ENCODE measurements around the gene EEF2KMT.
"Not testable (repeated sequence)": the region's sequence is repeated elsewhere in the genome, so short reads cannot be mapped to it uniquely, and the experiment has no call there.

Gene EEF2KMT

GRCh38 chr16:5070431-5071186 lies 27.0 kb downstream of the EEF2KMT start:
- DNase-seq (ENCODE audit: low spot score): no peak

GRCh38 chr16:5069854-5070253 lies 27.7 kb downstream of the EEF2KMT start:
- DNase-seq (ENCODE audit: low spot score): no peak

GRCh38 chr16:5069048-5069447 lies 28.5 kb downstream of the EEF2KMT start:
- DNase-seq (ENCODE audit: low spot score): no peak

- no peak for DNase-seq (ENCODE audit: low spot score)
Measured at GRCh38 chr16:5066511-5066910, 31.1 kb downstream of the EEF2KMT start.

- peak; percentile 41 for DNase-seq (ENCODE audit: low spot score)
Measured at GRCh38 chr16:5065813-5066212, 31.8 kb downstream of the EEF2KMT start, which contains the start of gene C16orf89. C16orf89 (minus strand) TSS chr16:5065956; CDS start chr16:5065908, 48 bp downstream.

- DNase-seq (ENCODE audit: low spot score): no peak
Measured at GRCh38 chr16:5065326-5065725, 32.3 kb downstream of the EEF2KMT start.

GRCh38 chr16:5064915-5065314 lies 32.7 kb downstream of the EEF2KMT start:
- no peak for DNase-seq (ENCODE audit: low spot score)

GRCh38 chr16:5062790-5063765 lies 34.5 kb downstream of the EEF2KMT start:
- DNase-seq (ENCODE audit: low spot score): no peak

GRCh38 chr16:5062051-5062450 lies 35.5 kb downstream of the EEF2KMT start:
- no peak for DNase-seq (ENCODE audit: low spot score)

GRCh38 chr16:5060073-5060641 lies 37.4 kb downstream of the EEF2KMT start:
- no peak for DNase-seq (ENCODE audit: low spot score)

GRCh38 chr16:5059386-5060072 lies 38.1 kb downstream of the EEF2KMT start:
- DNase-seq (ENCODE audit: low spot score): no peak

- no peak for DNase-seq (ENCODE audit: low spot score)
Measured at GRCh38 chr16:5058476-5058875, 39.1 kb downstream of the EEF2KMT start.

- no peak for DNase-seq (ENCODE audit: low spot score)
Measured at GRCh38 chr16:5056352-5056751, 41.2 kb downstream of the EEF2KMT start.

GRCh38 chr16:5054876-5055865 lies 42.4 kb downstream of the EEF2KMT start:
- DNase-seq (ENCODE audit: low spot score): no peak

GRCh38 chr16:5046914-5047313 lies 50.7 kb downstream of the EEF2KMT start:
- DNase-seq (ENCODE audit: low spot score): no peak

GRCh38 chr16:5045499-5046115 lies 52.0 kb downstream of the EEF2KMT start:
- DNase-seq (ENCODE audit: low spot score): no peak

GRCh38 chr16:5044581-5044980 lies 53.0 kb downstream of the EEF2KMT start:
- not testable (repeated sequence) for DNase-seq (ENCODE audit: low spot score)

- DNase-seq (ENCODE audit: low spot score): no peak
Measured at GRCh38 chr16:5044011-5044540, 53.5 kb downstream of the EEF2KMT start.

- DNase-seq (ENCODE audit: low spot score): no peak
Measured at GRCh38 chr16:5042574-5043171, 54.9 kb downstream of the EEF2KMT start.
